GM12801 (cell line): ENCODE results near the gene SDHA.

Experiments used
- TF ChIP-seq, protein P1 (sequence below): IDR thresholded peaks from one replicate; pipeline ENCODE4 v1.5.1; 2011; ENCODE audit warnings: control low read depth; ENCODE audit not compliant: insufficient read length; ENCODE audit errors: extremely low read depth

SDHA gene

GRCh38 chr5:172841-173251 lies 45.3 kb upstream of the SDHA start:
- TF ChIP-seq, protein P1, sequence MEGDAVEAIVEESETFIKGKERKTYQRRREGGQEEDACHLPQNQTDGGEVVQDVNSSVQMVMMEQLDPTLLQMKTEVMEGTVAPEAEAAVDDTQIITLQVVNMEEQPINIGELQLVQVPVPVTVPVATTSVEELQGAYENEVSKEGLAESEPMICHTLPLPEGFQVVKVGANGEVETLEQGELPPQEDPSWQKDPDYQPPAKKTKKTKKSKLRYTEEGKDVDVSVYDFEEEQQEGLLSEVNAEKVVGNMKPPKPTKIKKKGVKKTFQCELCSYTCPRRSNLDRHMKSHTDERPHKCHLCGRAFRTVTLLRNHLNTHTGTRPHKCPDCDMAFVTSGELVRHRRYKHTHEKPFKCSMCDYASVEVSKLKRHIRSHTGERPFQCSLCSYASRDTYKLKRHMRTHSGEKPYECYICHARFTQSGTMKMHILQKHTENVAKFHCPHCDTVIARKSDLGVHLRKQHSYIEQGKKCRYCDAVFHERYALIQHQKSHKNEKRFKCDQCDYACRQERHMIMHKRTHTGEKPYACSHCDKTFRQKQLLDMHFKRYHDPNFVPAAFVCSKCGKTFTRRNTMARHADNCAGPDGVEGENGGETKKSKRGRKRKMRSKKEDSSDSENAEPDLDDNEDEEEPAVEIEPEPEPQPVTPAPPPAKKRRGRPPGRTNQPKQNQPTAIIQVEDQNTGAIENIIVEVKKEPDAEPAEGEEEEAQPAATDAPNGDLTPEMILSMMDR, result no peak

- TF ChIP-seq, protein P1, result no peak
Measured at GRCh38 chr5:173392-174290, 44.5 kb upstream of the SDHA start.

DNA sequence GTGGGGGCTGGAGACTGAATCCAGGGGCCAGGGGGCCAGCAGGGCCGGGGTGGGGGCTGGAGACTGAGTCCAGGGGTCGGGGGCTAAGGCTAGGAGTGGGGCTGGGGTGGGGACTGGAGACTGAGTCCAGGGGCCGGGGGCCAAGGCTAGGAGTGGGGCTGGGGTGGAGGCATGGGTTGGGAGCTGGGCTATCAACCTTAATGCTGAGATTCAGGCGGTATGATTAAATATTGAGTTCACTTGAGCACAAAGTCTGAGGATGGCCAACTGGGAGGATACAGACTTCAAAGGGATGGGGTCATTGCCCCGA lies 43.9 kb upstream of the SDHA start:
- TF ChIP-seq, protein P1, result no peak

DNA sequence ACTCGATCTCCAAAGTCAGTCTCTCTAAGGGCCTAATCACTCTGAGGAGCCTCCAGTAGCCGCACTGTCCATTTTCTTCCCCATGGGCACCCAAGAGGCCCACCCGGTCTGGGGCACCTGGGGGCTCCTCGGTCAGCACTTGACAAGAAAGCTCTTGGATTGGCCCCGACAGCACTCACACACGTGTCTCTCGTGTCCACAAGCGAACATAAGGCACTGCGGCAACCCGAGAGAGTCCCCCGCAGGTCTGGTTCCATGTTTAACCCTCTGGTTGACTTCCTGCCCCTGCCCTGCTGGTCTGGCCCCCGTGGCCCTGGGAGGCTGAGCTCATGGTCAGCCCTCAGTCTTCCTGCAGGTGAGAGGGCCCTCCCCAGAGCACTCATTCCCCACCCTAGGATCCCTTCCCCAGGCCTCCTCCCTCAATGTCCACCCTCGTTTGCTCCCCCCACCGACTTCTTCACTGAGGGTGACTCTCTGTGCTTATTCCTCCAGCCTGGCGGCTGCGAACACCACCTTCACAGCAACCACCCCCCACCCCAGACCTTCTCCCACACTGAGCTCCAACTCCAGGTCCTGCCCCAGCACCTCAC lies 43.1 kb upstream of the SDHA start:
- TF ChIP-seq, protein P1, result no peak

DNA sequence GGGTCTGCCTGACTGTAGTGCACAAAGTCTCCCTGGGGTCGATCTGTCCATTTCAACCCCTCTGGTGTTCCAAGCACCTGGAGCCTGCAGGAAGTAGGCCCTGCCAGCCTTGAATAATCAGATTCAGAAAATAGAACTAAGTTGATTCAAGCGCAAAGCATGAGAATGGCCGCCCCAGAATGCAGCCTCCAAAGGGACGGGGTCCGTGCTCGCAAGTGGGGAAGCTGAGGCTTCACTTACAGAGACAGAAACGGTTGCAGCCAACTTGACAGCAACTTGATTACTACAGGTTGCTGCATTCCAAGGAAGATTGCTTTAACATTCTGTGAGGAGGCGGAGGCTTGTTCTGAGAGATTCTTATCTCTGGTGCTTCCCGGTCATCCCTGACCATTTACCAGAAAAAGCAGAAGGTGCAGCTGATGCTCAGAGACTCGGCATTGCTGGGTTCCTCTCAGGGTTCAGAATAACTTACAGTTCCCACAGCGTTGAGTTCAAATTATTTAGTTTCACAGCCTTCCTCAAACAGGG lies 41.8 kb upstream of the SDHA start:
- TF ChIP-seq, protein P1, result no peak

- TF ChIP-seq, protein P1, result no peak
Measured at GRCh38 chr5:178110-178509, 40.0 kb upstream of the SDHA start.

GRCh38 chr5:179401-179800 lies 38.7 kb upstream of the SDHA start:
- TF ChIP-seq, protein P1, result no peak
